Testis (tissue), 3 donors: ENCODE results near the gene TMEM11. TPM values are rescaled to one million over a fixed set of nuclear protein-coding genes. Genes with fewer than 3 reads are reported as not detected.

Source experiments
- DNase-seq: peaks from one replicate; pipeline ENCODE4 v3.0.0-alpha.2; 2019
- H3K27ac ChIP-seq, 2 donors: fragments of 200-600 bp; sonication (generic); one replicate each; pipeline ENCODE4 v1.5.1; 2019
- H3K27me3 ChIP-seq: fragments of 200-600 bp; sonication (generic); one replicate; pipeline ENCODE4 v1.5.1; 2019
- H3K36me3 ChIP-seq: fragments of 200-600 bp; sonication (generic); one replicate; pipeline ENCODE4 v1.5.1; 2017; ENCODE audit warnings: low read depth; ENCODE audit errors: missing control alignments
- H3K4me1 ChIP-seq: fragments of 200-600 bp; sonication (generic); one replicate; pipeline ENCODE4 v1.5.1; 2019
- H3K4me3 ChIP-seq, 2 donors: fragments of 200-600 bp; sonication (generic); one replicate each; pipeline ENCODE4 v1.5.1; 2017 to 2019
- H3K9me3 ChIP-seq: fragments of 200-600 bp; sonication (generic); one replicate; pipeline ENCODE4 v1.5.1; 2017
- CTCF ChIP-seq, 3 experiments: fragments of 450-650 bp in 2 of 3; fragments of 200-600 bp in 1 of 3; sonication (generic) in 1 of 3; IDR thresholded peaks; one replicate each; pipeline ENCODE4 v1.5.1; 2016 to 2019; ENCODE audit warnings: antibody characterized with exemption in 3 of 3, mild to moderate bottlenecking in 2 of 3, moderate library complexity in 1 of 3
- POLR2A ChIP-seq: fragments of 450-650 bp; IDR thresholded peaks from one replicate; pipeline ENCODE4 v1.6.1; 2017; ENCODE audit warnings: antibody characterized with exemption, mild to moderate bottlenecking, moderate library complexity
- WGBS, 2 donors: methylation state at CpG; one replicate each; pipeline ENCODE4 v1.1.5; 2018; 5-methylcytosine and 5-hydroxymethylcytosine counted together
- intact Hi-C: fragments of 100-400 bp; cut with DNase I; formaldehyde crosslinking; loops from one replicate; pipeline ENCODE4 v1.15.1; 2023; ENCODE audit warnings: low total_unique reads
- polyA plus RNA-seq: library from polyadenylated mRNA; stranded (reverse); fragments of 350-450 nt; fragmentation: Illumina TruSeq; extraction: RNeasy Lipid Tissue Mini Kit (QIAGEN cat#74804); gene quantifications from one replicate; pipeline ENCODE4 v1.2.3, GENCODE V29; 2014; ENCODE audit warnings: low read depth, low replicate concordance; ENCODE audit not compliant: insufficient read depth
- total RNA-seq, 2 donors: library from RNA; depleted of rRNA; stranded (reverse); fragments of >200 nt; gene quantifications; one replicate each; pipeline ENCODE4 v1.2.3, GENCODE V29; 2016

TMEM11 gene
- total and polyA plus RNA-seq, 3 donors from 2014 or later, result 38.9 to 55.2 (median 53.4) TPM

GRCh38 chr17:21163101-21163500, 50.9 kb downstream of the TMEM11 start:
- Histone ChIP-seq H3K4me3 (no peak overlapping the region), H3K36me3 (no peaks in the 10 kb centered on the region), H3K27ac (peak overlapping the region in 1 of 2 donors; percentile 44), H3K27me3 (no peaks in the 10 kb centered on the region), H3K4me1 (peaks cover 33% of the 10 kb centered on the region), H3K9me3 (no peaks in the 10 kb centered on the region)
- WGBS, 2 donors, result 89 to 94% methylated on average over 6 of the region's 6 CpGs
- intact Hi-C loops, result no loop called here
- DNase-seq, result no peak
- TF ChIP-seq POLR2A (no peak), CTCF (IDR thresholded peaks at IDR 0.05) (peak in 1 of 3 experiments; percentile 20)

GRCh38 chr17:21162394-21162775, 51.6 kb downstream of the TMEM11 start:
- no peaks in the 10 kb centered on the region for H3K27me3 ChIP-seq
- H3K36me3 ChIP-seq, result no peaks in the 10 kb centered on the region
- 42 to 52% methylated on average over 2 of the region's 2 CpGs for WGBS, 2 donors
- no peak for DNase-seq
- H3K27ac ChIP-seq, result peak overlapping the region in 1 of 2 donors; percentile 44
- H3K4me3 ChIP-seq, result no peak overlapping the region
- peaks cover 26% of the 10 kb centered on the region for H3K4me1 ChIP-seq
- intact Hi-C loops, result no loop called here
- TF ChIP-seq POLR2A, result no peak
- TF ChIP-seq CTCF (IDR thresholded peaks at IDR 0.05), result no peak
- H3K9me3 ChIP-seq, result no peaks in the 10 kb centered on the region

GRCh38 chr17:21161498-21162393, 52.2 kb downstream of the TMEM11 start:
- Histone ChIP-seq H3K9me3 (no peaks in the 10 kb centered on the region), H3K4me1 (peaks cover 22% of the 10 kb centered on the region), H3K36me3 (no peaks in the 10 kb centered on the region), H3K27ac (peak overlapping the region in 1 of 2 donors; percentile 42), H3K27me3 (no peaks in the 10 kb centered on the region), H3K4me3 (no peak overlapping the region)
- TF ChIP-seq POLR2A (no peak), CTCF (IDR thresholded peaks at IDR 0.05) (no peak)
- intact Hi-C loops, result no loop called here
- 33 to 48% methylated on average over 7 of the region's 7 CpGs for WGBS, 2 donors
- no peak for DNase-seq

- Histone ChIP-seq H3K27ac (no peak overlapping the region), H3K27me3 (no peaks in the 10 kb centered on the region), H3K36me3 (no peaks in the 10 kb centered on the region), H3K4me1 (peaks cover 15% of the 10 kb centered on the region), H3K4me3 (no peak overlapping the region), H3K9me3 (no peaks in the 10 kb centered on the region)
- DNase-seq, result no peak
- no peak for TF ChIP-seq CTCF (IDR thresholded peaks at IDR 0.05)
- no peak for TF ChIP-seq POLR2A
- intact Hi-C loops, result no loop called here
Observed at GRCh38 chr17:21160401-21160800, 53.6 kb downstream of the TMEM11 start.
